Measurements from ENCODE around the gene MAP2K3. TPM values are rescaled to one million over a fixed set of nuclear protein-coding genes. Genes with fewer than 3 reads are reported as not detected.

The MAP2K3 gene
- total and polyA plus RNA-seq, 2 donors (not counting 3 experiments of a cell fraction or from before 2014, with no cell fraction given) = 15.3 to 36.3 TPM

GRCh38 chr17:21293831-21294210 lies 9.3 kb downstream of the MAP2K3 start:
- no peak for DNase-seq (ENCODE audit: low read depth, low spot score)
- FAIRE-seq = no peak
- Histone ChIP-seq H3K27me3 (ENCODE audit: control insufficient read depth in 2 of 2, insufficient read depth in 2 of 2, low read length in 2 of 2) (no peaks in the 10 kb centered on the region), H4K20me1 (replicated peaks; ENCODE audit: control insufficient read depth, extremely low read depth, insufficient read depth, low read length) (no peaks in the 10 kb centered on the region), H2AFZ (ENCODE audit: low read depth, low read length) (no peak overlapping the region), H3K9me3 (replicated peaks; ENCODE audit: control insufficient read depth, insufficient read depth, low read length) (no peaks in the 10 kb centered on the region), H3K36me3 (ENCODE audit: control insufficient read depth in 2 of 2, extremely low read depth in 1 of 2, insufficient read depth in 2 of 2, low read length in 2 of 2) (peaks cover 0 to under 1% of the 10 kb centered on the region in 2 experiments), H3K4me2 (ENCODE audit: insufficient read depth, low read length) (no peak overlapping the region), H3K79me2 (ENCODE audit: control insufficient read depth, insufficient read depth, low read length) (peaks cover 33% of the 10 kb centered on the region), H3K4me1 (ENCODE audit: control insufficient read depth, extremely low read depth, insufficient read depth, low read length) (peaks cover under 1% of the 10 kb centered on the region), H3K9me1 (replicated peaks; ENCODE audit: control insufficient read depth, extremely low read depth, insufficient read depth, low read length) (no peaks in the 10 kb centered on the region), H3K4me3 (replicated peaks in 1 of 3; ENCODE audit: insufficient read depth in 1 of 3, low read depth in 1 of 3, low read length in 3 of 3) (no peak overlapping the region), H3K9ac (replicated peaks; ENCODE audit: extremely low read depth, insufficient read depth, low read length) (no peak overlapping the region), H3K27ac (ENCODE audit: insufficient read depth, low read depth, low read length) (no peak overlapping the region)
- TF ChIP-seq POLR2AphosphoS5 (IDR thresholded peaks at IDR 0.05; ENCODE audit: insufficient read depth, low read depth, low read length) = no peak
- TF ChIP-seq GATA2 (IDR thresholded peaks at IDR 0.05; ENCODE audit: insufficient read depth, insufficient read length, low read depth, low read length) = no peak
- TF ChIP-seq EZH2 (IDR thresholded peaks at IDR 0.05; ENCODE audit: borderline replicate concordance, low read depth, low read length, severe bottlenecking) = no peak
- TF ChIP-seq FOS (IDR thresholded peaks at IDR 0.05; ENCODE audit: borderline replicate concordance, insufficient read depth, low read length) = no peak
- TF ChIP-seq CTCF (IDR thresholded peaks at IDR 0.05; ENCODE audit: extremely low read depth in 1 of 2, insufficient read depth in 1 of 2, low read depth in 1 of 2, low read length in 2 of 2) = no peak
- no peak for TF ChIP-seq POLR2A (IDR thresholded peaks at IDR 0.05; ENCODE audit: low read depth, low read length)
- no peak for TF ChIP-seq MYC (IDR thresholded peaks at IDR 0.05; ENCODE audit: low read depth, low read length)
- no peak for TF ChIP-seq MAX (IDR thresholded peaks at IDR 0.05; ENCODE audit: insufficient read depth, insufficient read length)
- no peak for TF ChIP-seq JUN (IDR thresholded peaks at IDR 0.05; ENCODE audit: borderline replicate concordance, insufficient read depth, insufficient read length, low read depth)
- ChIA-PET CTCF (no interaction called here), POLR2A (no interaction called here)
- dilution Hi-C loops (cut with MboI; ENCODE audit: extremely low pct_ligation_motif_present, low sequenced_read_pairs) = no loop called here
- intact Hi-C loops (cut with micrococcal nuclease) = no loop called here
- no TSS peak for BruUV-seq (replicated peaks)

All from endothelial cell of umbilical vein (primary cell).